Inflammatory macrophage treated with lipopolysaccharide for 1 hour (primary cell): Measurements from ENCODE around the gene PCBP3.
"Not testable (repeated sequence)": the region's sequence is repeated elsewhere in the genome, so short reads cannot be mapped to it uniquely, and the experiment has no call there.

ENCODE experiments used
- DNase-seq, 2 donors: peaks; one replicate each; pipeline ENCODE4 v3.0.0-alpha.2; 2020 to 2022

Gene PCBP3

GRCh38 chr21:45636459-45636858 lies 7.1 kb upstream of the PCBP3 start:
- DNase-seq, result no peak

- DNase-seq, result no peak
Measured at GRCh38 chr21:45636951-45637646, 6.4 kb upstream of the PCBP3 start.

GRCh38 chr21:45637883-45638282 lies 5.6 kb upstream of the PCBP3 start:
- no peak for DNase-seq

GRCh38 chr21:45638707-45639106 lies 4.8 kb upstream of the PCBP3 start:
- no peak for DNase-seq

- no peak for DNase-seq
Measured at GRCh38 chr21:45639206-45640000, 4.1 kb upstream of the PCBP3 start.

GRCh38 chr21:45640001-45640887 lies 3.3 kb upstream of the PCBP3 start:
- DNase-seq, result peak; percentile 13 to 18

- peak in 1 of 2 donors; percentile 16 for DNase-seq
Measured at GRCh38 chr21:45640888-45641479, 2.5 kb upstream of the PCBP3 start.

GRCh38 chr21:45641480-45642035 lies 2.0 kb upstream of the PCBP3 start:
- no peak for DNase-seq

- DNase-seq, result peak in 1 of 2 donors; percentile 22
Measured at GRCh38 chr21:45642122-45642813, 1.3 kb upstream of the PCBP3 start.

- DNase-seq, result peak; percentile 15 to 28
Measured at GRCh38 chr21:45644041-45644906, 749 bp downstream of the PCBP3 start.

GRCh38 chr21:45651921-45652320 lies 8.4 kb downstream of the PCBP3 start:
- DNase-seq, result no peak

GRCh38 chr21:45655124-45655523 lies 11.6 kb downstream of the PCBP3 start:
- no peak for DNase-seq

GRCh38 chr21:45656114-45656513 lies 12.6 kb downstream of the PCBP3 start:
- DNase-seq, result not testable (repeated sequence)

- DNase-seq, result not testable (repeated sequence)
Measured at GRCh38 chr21:45661913-45662622, 18.5 kb downstream of the PCBP3 start.

GRCh38 chr21:45662623-45663245 lies 19.2 kb downstream of the PCBP3 start:
- not testable (repeated sequence) for DNase-seq

GRCh38 chr21:45669382-45669781 lies 25.9 kb downstream of the PCBP3 start:
- DNase-seq, result no peak

GRCh38 chr21:45670731-45671130 lies 27.2 kb downstream of the PCBP3 start:
- DNase-seq, result no peak

GRCh38 chr21:45678790-45679189 lies 35.3 kb downstream of the PCBP3 start:
- DNase-seq, result not testable (repeated sequence)

- no peak for DNase-seq
Measured at GRCh38 chr21:45680215-45680614, 36.7 kb downstream of the PCBP3 start.

- DNase-seq, result no peak
Measured at GRCh38 chr21:45695086-45695485, 51.6 kb downstream of the PCBP3 start.
